Common myeloid progenitor, CD34-positive (primary cell): Measurements from ENCODE around the gene STAG1.
A peak's percentile ranks its signal among the peaks of the same experiment; 100 is the strongest.

Experiments used
- CTCF ChIA-PET: fragments of 350-600 bp; sonication (Branson Sonifier 250); formaldehyde crosslinking; loops from one replicate; lab custom pipeline; 2021; ENCODE audit warnings: antibody characterized with exemption; lab: Charles Lee
- POLR2A ChIA-PET: fragments of 350-600 bp; sonication (Branson Sonifier 250); formaldehyde crosslinking; loops from one replicate; lab custom pipeline; 2021; ENCODE audit warnings: antibody characterized with exemption; lab: Charles Lee
- DNase-seq, 3 donors: peaks; one replicate each; pipeline versions ENCODE4 v3.0.0 to v3.0.0-alpha.2; 2013
- H3K27ac ChIP-seq, 2 experiments: 1 replicate in 1 of 2; 2 replicates in 1 of 2; pipeline ENCODE4 v1.7.0; 2013; ENCODE audit warnings: inconsistent platforms in 2 of 2, low read length in 2 of 2, mild to moderate bottlenecking in 2 of 2, low read depth in 1 of 2, moderate library complexity in 1 of 2; ENCODE audit not compliant: severe bottlenecking in 2 of 2, insufficient read depth in 1 of 2, poor library complexity in 1 of 2
- H3K27me3 ChIP-seq, 5 experiments: replicated peaks in 2 of 5; 1 replicate in 3 of 5; 2 replicates in 2 of 5; pipeline versions ENCODE4 v1.6.1 to v1.7.0; 2013; ENCODE audit warnings: low read length in 4 of 5, mild to moderate bottlenecking in 2 of 5, moderate library complexity in 2 of 5, inconsistent platforms in 1 of 5; ENCODE audit not compliant: insufficient read depth in 5 of 5, control insufficient read depth in 4 of 5
- H3K36me3 ChIP-seq, 4 experiments: 1 replicate in 2 of 4; 2 replicates in 2 of 4; pipeline versions ENCODE4 v1.6.1 to v1.7.0; 2013; ENCODE audit warnings: low read length in 3 of 4, control low read depth in 1 of 4, mild to moderate bottlenecking in 1 of 4; ENCODE audit not compliant: control insufficient read depth in 4 of 4, insufficient read depth in 4 of 4
- H3K4me1 ChIP-seq, 4 experiments: 1 replicate in 3 of 4; 2 replicates in 1 of 4; pipeline versions ENCODE4 v1.6.1 to v1.7.1; 2013; ENCODE audit warnings: low read length in 3 of 4, mild to moderate bottlenecking in 3 of 4, control low read depth in 1 of 4, inconsistent platforms in 1 of 4, moderate library complexity in 1 of 4; ENCODE audit not compliant: control insufficient read depth in 4 of 4, insufficient read depth in 4 of 4; ENCODE audit errors: control extremely low read depth in 1 of 4
- H3K4me3 ChIP-seq, 7 experiments: 1 replicate in 4 of 7; 2 replicates in 3 of 7; pipeline versions ENCODE4 v1.5.1 to v1.7.0; 2013; ENCODE audit warnings: mild to moderate bottlenecking in 7 of 7, low read length in 6 of 7, moderate library complexity in 6 of 7, inconsistent platforms in 2 of 7, low read depth in 2 of 7, control low read depth in 1 of 7; ENCODE audit not compliant: insufficient read depth in 4 of 7, control insufficient read depth in 1 of 7; ENCODE audit errors: extremely low read depth in 1 of 7
- H3K9me3 ChIP-seq, 5 experiments: 1 replicate in 4 of 5; 2 replicates in 1 of 5; pipeline versions ENCODE4 v1.6.1 to v1.7.1; 2013; ENCODE audit warnings: low read length in 4 of 5, mild to moderate bottlenecking in 2 of 5, inconsistent platforms in 1 of 5, low read depth in 1 of 5, moderate library complexity in 1 of 5; ENCODE audit not compliant: control insufficient read depth in 4 of 5, insufficient read depth in 2 of 5; ENCODE audit errors: control extremely low read depth in 1 of 5
- WGBS: methylation state at CpG from one replicate; pipeline ENCODE4 v1.1.5; 2013; ENCODE audit not compliant: insufficient coverage; 5-methylcytosine and 5-hydroxymethylcytosine counted together

Gene STAG1

DNA sequence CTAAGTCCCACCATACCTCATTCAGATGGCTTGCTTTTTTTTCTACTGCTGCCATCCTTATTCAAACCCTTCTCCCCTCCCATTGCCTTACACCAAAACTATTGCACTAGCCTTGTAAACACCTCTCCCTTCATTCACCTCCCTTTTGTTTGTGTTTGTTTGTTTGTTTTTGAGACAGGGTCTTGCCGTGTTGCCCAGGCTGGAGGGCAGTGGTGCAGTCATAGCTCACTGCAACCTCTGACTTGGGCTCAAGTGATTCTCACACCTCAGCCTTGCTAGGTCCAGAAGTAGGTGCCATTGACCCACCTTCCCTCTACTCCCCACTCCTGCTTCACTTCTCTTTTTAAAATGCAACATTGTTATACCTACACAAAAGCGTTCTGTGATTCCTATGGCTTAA lies 3.0 kb upstream of the STAG1 start:
- DNase-seq, result no peak
- peaks cover 10 to 27% (median 15%) of the 10 kb centered on the region in 4 experiments for H3K4me1 ChIP-seq
- H3K4me3 ChIP-seq, result no peak overlapping the region
- no peaks in the 10 kb centered on the region for H3K27me3 ChIP-seq
- WGBS, result no CpG with 5 or more reads among the region's 2 CpGs
- no peaks in the 10 kb centered on the region for H3K9me3 ChIP-seq
- H3K27ac ChIP-seq, result no peak overlapping the region
- no peaks in the 10 kb centered on the region for H3K36me3 ChIP-seq
- ChIA-PET CTCF (interaction anchor here (3.6 kb wide), 1 partner anchor 260 kb away, joined by 12 read pairs; no protein-coding TSS in a partner anchor), POLR2A (interaction anchor here (0.6 kb wide), 1 partner anchor 60 kb away, joined by 3 read pairs; no protein-coding TSS in a partner anchor)

DNA sequence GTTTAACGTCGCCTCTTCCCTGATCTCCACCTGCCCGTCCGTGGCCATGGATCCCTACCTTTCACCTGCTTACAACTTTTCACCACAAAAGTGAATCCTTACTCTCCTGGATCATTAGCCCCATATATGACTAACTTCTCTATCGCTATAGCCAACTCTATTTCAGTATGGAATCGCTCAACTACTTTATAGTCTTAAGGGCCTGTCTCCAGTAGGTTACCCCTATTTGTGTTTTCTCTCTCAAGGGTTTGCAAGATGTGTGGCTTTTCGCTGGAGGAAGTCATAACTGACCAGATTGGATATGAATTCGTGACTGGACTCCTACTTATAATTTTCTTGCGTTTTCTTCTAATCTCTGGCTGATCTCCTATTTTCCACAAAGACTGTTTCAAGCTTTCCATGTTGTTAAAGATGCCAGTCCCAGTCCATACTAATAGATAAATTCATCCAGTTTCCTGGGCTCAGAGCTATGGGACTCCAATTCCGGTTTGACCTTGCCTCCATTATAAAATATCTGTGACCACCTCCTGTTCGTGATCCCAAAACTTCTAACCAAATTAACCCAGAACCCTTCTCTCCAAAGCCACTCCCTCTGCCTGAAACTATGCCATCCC lies 1.3 kb upstream of the STAG1 start:
- Histone ChIP-seq H3K4me1 (peaks cover 17 to 41% (median 27%) of the 10 kb centered on the region in 4 experiments), H3K27me3 (no peaks in the 10 kb centered on the region), H3K27ac (peak overlapping the region; percentile 95 to 97), H3K4me3 (peak overlapping the region in 6 of 7 experiments; percentile 76 to 85 (median 80)), H3K36me3 (no peaks in the 10 kb centered on the region), H3K9me3 (no peaks in the 10 kb centered on the region)
- POLR2A ChIA-PET, result no interaction called here
- CTCF ChIA-PET, result interaction anchor here (0.8 to 3.3 kb wide), 24 partner anchors 10 to 684 kb away, joined by 3 to 23 read pairs (median 5); partner anchors contain the start of genes MSL2, NCK1 and SLC35G2
- peak in 2 of 3 donors; percentile 31 to 44 for DNase-seq
- 59% methylated on average over 9 of the region's 11 CpGs for WGBS

DNA sequence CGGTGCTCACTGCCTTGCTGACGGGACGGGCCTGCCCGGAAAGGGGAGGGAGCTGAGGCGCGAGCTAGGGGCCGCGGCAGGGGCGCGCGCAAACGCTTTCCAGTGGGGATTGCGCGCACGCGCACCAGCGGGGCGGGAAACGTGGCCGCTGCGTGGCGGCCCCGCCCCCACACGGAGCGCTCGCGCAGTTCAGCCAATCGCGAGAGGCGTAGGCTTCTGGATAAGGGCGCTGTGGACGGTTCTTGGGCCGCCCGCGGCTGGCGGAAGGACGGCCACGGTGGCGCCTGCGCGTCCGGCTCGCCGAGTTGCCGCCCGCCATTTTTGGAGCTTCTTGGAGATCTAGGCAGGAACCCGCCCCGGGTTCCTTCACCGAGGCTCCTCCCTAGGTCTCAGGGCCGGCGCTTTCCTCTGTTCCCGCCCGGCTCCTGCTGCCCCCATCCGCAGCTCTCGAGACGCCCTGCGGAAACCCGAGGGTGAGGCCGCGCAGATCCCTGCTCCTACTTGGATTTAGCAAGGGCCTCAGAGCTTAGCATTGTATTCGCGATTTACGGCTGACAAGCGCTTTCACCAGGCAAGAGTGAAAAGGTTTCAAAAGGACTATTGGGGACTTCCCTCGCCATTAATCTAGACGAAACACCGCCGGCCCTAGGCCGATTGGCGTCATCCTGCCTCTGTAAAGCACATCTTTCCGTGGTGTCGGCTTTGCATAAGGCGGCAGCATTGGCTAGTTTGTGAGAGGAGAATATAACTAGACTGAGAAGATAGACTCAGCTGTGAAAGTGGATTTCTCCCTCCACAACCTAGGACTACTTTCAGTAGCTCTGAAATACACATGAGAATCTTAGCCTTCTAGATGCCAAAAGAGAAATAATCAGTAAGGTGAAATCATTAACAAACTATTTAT lies 496 bp upstream of the STAG1 start:
- Histone ChIP-seq H3K36me3 (no peaks in the 10 kb centered on the region), H3K27me3 (no peaks in the 10 kb centered on the region)

DNA sequence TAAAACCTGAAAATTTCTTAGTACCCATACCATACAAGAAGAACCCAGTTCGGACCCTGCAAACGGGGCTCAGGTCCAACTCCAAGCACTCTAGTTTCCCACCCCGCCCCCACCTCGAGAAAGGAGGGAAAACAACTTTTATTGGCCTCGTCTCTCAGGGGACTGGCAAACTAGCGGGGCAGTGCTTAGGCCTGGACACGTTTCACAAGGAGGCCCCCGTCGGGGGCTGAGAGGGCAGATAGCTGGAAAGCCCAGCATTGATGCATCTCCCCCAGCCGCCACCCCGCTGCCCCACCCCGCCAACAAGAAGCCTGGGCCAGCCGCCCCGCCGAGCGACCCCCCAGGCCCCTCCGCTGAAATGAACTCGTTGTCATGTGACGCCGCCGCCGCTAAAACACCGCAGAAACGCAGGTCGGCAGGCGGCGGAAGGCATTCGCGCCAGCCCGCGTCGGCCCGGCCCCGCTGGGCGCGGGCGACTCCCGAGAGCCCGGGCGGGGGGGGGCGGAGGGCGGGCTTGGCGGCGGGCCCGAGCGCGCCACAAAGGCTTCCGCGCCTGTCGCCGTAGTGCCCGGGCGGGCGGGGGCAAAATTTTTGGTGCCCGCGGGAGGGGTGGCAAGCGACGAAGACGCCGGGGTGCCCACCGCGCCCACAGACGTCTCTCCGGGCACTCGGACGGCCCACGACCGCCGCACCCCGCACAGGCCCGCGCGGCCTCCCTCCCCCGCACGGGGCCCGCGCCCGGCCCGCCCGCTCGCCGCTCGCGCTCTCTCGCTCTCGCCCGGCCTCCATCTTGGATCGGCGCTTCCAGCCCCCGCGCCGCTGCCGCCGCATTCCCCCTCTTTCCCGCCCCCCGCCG lies 634 bp downstream of the STAG1 start:
- H3K27me3 ChIP-seq, result no peaks in the 10 kb centered on the region
- ChIA-PET CTCF (interaction anchor here (1.0 to 3.3 kb wide), 26 partner anchors 10 to 676 kb away, joined by 3 to 23 read pairs (median 5); partner anchors contain the start of gene NCK1), POLR2A (interaction anchor here (0.9 to 1.4 kb wide), 6 partner anchors 88 to 556 kb away, joined by 3 to 8 read pairs (median 3); partner anchors contain the start of gene MSL2)
- peak overlapping the region; percentile 58 to 90 (median 80) for H3K4me3 ChIP-seq
- no peaks in the 10 kb centered on the region for H3K36me3 ChIP-seq
- WGBS, result 0% methylated on average over 61 of the region's 97 CpGs
- peak; percentile 77 to 90 (median 85) for DNase-seq
- H3K27ac ChIP-seq, result peak overlapping the region; percentile 88 to 97
- H3K4me1 ChIP-seq, result peaks cover 17 to 42% (median 31%) of the 10 kb centered on the region in 4 experiments
- H3K9me3 ChIP-seq, result no peaks in the 10 kb centered on the region

More for the DNA sequence above, 496 bp upstream of the STAG1 start:
- ChIA-PET CTCF (interaction anchor here (0.6 to 3.3 kb wide), 57 partner anchors 10 to 683 kb away, joined by 3 to 23 read pairs (median 4); partner anchors contain the start of genes MSL2, NCK1 and SLC35G2), POLR2A (interaction anchor here (0.6 to 1.4 kb wide), 10 partner anchors 87 to 678 kb away, joined by 3 to 8 read pairs (median 3); partner anchors contain the start of genes MSL2 and NCK1)
- Histone ChIP-seq H3K9me3 (no peaks in the 10 kb centered on the region), H3K27ac (peak overlapping the region; percentile 95 to 97), H3K4me1 (peaks cover 17 to 38% (median 27%) of the 10 kb centered on the region in 4 experiments), H3K4me3 (peak overlapping the region; percentile 58 to 90 (median 83))
- peak; percentile 98 to 99 (median 99) for DNase-seq
- 0% methylated on average over 61 of the region's 73 CpGs for whole genome bisulfite sequencing

DNA sequence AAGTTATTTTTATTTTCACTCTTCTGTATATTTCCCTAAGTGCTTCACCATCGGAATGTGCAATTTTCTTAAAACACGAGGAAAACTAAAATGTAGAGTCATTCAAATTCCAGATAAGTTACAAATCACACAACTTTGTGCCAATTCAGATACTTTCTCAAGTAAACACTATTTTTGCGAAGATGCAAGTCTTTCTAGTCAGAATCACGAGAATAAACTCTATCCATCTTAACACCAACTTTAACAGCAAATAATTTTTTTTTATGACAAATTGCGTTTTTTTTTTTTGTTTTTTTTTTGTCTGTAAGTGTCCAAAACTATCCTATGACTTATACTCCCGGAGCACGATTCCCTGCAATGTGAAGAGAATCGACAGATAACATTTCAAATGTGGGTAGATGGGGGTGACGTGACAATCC lies 1.3 kb downstream of the STAG1 start:
- CTCF ChIA-PET, result no interaction called here
- POLR2A ChIA-PET, result interaction anchor here (1.3 kb wide), 1 partner anchor 157 kb away, joined by 3 read pairs; no protein-coding TSS in a partner anchor
- 0% methylated on average over 2 of the region's 9 CpGs for WGBS
- no peaks in the 10 kb centered on the region for H3K9me3 ChIP-seq
- no peaks in the 10 kb centered on the region for H3K27me3 ChIP-seq
- peak overlapping the region; percentile 58 to 90 (median 80) for H3K4me3 ChIP-seq
- no peaks in the 10 kb centered on the region for H3K36me3 ChIP-seq
- peak overlapping the region; percentile 88 to 97 for H3K27ac ChIP-seq
- DNase-seq, result no peak
- H3K4me1 ChIP-seq, result peaks cover 22 to 48% (median 36%) of the 10 kb centered on the region in 4 experiments
